ENCODE data around the gene FEN1.

FEN1 gene

GRCh38 chr11:61757213-61757862 lies 35.4 kb upstream of the FEN1 start:
- no peak for DNase-seq (ENCODE audit: low spot score)

DNA sequence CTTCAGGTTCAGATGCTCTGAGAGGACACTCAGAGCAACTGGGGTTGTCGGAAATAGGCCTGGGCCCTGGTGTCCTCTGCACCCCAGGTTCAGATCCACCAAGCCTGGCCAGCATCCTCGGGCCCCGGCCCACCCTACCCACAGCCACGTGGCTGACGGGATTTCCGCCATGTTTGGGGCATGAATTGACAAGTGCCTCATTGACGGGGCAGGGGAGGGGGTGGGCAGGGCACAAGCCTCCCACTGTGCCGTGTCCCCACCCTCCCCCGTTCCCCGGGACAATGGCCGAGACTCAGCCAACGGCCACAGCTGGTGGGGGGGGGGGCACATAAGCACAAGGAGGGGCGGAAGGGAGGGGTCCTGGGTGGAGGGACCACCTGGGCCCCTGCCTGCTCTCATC lies 31.8 kb upstream of the FEN1 start:
- DNase-seq (ENCODE audit: low spot score), result no peak

DNA sequence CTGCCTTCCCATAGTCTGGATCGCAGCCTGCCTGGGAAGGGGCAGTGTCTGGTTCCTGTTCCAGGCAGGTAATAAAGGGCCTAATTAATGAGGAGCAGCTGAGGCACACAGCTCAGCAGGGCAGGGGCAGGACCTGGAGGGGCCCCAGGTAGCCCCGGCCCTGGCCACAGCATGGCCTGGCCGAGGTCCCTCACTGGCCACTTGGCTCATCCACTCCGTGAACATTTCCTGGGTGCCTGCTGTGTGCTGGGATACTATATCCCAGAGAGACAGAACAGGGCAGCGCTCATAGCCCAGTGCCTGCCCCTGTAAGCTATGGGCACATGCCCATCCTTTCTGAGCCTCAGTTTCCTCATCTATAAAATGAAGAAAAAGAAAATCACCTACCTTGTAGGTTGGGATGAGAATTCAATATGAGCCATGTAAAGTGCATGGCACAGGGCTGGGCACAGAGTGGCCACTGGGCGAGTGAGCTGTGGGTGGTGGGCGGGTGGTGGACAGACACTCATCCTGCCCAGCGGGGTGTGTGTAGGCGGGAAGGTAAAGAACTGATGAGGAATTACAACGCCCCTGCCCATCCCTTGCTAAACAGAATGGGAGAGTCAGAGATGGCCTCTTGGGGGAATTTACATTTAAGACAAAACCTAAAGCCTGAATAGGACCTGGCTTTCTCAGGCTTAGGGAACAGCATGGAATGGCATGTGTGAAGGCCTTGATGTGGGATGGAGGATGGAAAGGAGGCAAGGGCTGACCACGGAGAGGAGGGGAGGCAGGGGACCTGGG lies 31.1 kb upstream of the FEN1 start:
- DNase-seq (ENCODE audit: low spot score), result no peak

DNA sequence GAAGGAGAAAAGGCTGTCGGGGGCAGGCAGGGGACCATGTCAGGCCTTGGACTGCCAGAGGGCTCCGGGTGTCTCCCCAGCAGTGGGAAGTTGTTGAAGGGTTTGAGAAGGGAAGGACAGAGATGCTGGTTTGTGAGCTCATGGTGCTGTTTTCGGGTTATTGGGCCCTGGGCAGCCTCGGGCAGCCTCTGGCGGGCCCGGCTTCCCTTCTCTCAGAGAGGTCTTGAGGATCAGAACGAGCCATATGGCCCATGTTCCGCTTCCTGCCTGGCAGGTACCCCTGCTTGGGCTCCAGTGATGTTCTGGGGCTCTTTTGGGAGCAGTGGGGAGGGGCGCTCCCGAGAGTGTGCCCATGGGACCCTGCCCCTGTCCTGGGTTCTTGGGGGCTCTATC lies 30.5 kb upstream of the FEN1 start:
- DNase-seq (ENCODE audit: low spot score), result no peak

- no peak for DNase-seq (ENCODE audit: low spot score)
These were observed 29.9 kb upstream of the FEN1 start for GRCh38 chr11:61762798-61763197.

DNA sequence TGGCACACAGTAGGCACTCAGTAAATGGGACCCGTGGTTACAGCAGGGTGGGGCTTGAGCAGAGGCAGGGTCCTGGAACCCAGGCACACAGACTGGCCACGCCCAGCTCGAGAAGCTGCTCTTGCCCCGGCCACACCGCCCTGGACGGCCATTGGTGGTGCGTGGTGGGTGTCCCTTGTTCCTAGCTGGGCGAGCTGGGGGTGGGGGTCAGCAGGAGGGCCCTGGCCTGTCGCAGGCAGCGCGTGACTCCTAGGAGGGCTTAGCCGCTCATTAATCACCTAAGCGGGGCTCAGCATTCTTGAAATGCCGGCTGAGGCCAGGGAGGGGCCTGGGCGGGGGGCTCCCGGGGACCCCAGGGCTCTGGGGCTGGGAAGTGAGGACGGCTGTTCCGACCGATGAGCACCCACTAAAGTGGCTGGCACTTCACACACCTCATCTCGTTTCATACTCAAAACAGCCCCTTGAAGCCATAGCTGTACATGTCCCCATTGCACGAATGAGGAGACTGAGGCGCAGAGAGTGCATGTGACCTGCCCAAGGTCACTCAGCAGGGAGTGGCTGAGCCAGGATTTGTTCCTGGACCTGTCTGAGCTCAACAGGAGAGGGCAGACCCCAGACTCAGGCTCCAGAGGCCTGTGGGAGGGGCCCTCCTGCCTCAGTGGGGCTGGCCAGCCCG lies 28.6 kb upstream of the FEN1 start:
- DNase-seq (ENCODE audit: low spot score), result no peak

DNA sequence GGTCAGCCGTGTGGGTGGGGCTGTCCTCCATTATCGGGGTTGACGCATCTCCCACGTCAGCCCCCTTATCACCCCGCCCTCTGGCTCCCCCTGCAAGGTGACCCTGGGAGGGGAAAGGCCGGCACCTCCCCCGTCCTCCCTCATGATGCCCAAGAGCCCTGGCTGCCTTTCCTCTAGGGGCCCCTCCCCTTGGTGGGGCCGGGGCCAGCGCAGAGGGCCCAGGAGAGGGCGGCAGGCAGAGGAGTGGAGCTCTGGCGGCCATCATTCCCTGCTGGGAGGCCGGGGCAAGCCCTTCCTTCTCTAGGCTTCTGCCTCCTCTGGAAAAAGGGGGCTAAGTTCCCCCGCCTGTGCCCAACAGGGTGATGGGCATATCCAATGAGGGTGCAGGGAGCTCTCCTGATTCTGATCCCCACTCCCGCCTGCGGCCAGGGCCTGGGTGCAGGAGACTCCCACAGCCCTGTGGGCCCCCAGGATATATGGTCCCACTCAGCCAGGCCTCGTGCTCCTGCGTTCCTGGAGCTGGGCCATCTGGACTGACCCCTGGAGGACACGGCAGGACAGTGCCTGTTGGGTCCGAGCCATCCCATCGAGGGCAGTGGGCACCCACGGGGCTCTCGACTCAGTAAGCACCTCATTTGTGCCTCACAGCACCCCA lies 28.0 kb upstream of the FEN1 start:
- DNase-seq (ENCODE audit: low spot score), result no peak

DNA sequence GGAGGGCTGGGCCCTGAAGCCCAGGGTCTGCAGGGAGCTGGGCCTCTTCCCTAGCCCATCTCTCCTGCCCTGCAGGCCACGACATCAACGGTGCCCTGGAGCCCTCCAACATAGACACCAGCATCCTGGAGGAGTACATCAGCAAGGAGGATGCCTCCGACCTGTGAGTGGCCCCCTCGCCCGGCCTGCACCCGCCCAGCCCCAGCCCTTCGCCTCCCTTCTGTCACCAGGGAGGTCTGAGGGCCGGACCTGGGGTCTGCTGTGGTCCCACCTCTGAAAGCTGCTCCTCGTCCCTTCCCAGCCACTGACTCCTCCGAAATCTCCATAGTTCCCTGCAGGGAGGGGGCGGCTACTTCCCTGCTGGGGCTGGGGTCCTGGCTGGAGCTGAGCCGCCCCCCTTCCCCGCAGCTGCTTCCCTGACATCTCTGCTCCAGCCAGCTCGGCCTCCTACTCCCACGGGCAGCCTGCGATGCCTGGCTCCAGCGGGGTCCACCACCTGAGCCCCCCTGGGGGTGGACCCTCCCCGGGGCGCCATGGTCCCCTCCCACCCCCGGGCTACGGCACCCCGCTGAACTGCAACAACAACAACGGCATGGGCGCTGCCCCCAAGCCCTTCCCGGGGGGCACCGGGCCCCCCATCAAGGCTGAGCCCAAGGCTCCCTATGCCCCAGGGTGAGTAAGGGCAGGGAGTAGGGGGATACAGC lies 27.0 kb upstream of the FEN1 start:
- DNase-seq (ENCODE audit: low spot score), result no peak

- no peak for DNase-seq (ENCODE audit: low spot score)
These were observed 26.3 kb upstream of the FEN1 start for GRCh38 chr11:61766353-61766841.

DNA sequence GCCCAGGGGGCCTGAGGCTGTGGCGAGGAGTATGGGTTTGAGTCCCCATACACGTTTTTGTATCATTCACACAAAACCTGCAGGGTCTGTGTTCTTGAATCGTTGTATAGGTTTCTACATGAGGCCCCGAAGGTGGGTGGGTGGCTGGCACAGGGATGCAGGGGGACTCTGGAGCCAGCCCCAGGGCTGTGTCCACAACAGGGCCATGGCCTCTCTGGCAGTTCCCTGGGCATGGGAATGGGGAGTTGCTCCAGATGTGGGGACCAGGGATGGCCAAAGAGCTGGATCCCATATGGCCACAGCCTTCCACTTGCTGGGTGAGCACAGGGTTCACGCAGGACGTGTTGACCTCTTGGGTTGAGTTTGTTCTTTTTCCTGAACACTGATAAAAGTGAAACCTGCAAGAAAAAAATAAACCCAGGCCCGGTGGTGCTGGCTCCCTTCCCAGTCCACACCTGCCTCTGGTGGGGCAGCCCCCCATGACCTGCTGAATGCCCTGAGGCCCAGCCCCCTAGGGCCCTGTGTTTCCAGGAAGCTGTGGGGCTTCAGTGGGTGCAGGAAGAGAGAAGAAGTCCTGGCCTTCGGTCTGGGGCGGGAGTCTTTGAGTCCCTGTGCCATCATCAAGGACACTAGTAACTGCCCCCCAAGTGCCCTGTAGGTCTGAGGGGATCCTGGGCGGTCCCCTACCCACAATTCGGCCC lies 24.2 kb upstream of the FEN1 start:
- no peak for DNase-seq (ENCODE audit: low spot score)

DNA sequence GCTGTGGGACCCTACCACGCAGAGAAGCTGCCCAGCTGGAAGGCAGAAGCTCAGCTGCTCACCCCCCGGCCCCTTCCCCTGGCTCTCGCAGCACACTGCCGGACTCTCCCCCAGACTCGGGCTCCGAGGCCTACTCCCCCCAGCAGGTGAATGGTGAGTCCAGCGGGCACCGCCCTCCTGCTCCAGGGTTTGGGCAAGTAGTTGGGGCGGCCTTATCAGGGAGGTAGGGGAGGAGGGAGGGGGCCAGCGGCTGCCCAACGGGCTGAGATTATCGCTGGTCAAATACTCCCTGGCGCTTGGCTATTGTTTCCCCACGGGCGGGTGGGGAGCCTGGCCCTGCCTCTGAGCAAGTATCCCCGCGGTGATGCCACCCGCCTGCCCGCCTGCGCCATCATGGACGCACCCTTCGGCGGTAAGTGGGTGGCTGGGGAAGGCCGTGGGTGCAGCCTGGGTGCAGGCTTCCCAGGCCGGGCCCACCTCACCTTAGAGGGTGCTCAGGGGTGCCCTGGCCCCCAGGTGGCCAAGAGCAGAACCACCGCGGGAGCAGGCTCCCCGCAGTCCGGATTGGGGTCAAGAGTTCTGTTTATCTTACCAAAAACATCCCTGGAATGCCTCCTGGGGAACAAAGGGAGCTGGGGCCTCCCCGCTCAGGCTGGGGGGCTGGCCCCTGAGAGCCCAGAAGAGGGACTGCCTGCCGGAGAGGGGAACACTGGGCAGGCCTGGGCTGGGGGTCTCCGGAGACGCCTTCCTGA lies 23.4 kb upstream of the FEN1 start:
- DNase-seq (ENCODE audit: low spot score), result no peak

GRCh38 chr11:61769946-61770683 lies 22.6 kb upstream of the FEN1 start:
- no peak for DNase-seq (ENCODE audit: low spot score)

GRCh38 chr11:61771195-61771894 lies 21.4 kb upstream of the FEN1 start:
- no peak for DNase-seq (ENCODE audit: low spot score)

DNA sequence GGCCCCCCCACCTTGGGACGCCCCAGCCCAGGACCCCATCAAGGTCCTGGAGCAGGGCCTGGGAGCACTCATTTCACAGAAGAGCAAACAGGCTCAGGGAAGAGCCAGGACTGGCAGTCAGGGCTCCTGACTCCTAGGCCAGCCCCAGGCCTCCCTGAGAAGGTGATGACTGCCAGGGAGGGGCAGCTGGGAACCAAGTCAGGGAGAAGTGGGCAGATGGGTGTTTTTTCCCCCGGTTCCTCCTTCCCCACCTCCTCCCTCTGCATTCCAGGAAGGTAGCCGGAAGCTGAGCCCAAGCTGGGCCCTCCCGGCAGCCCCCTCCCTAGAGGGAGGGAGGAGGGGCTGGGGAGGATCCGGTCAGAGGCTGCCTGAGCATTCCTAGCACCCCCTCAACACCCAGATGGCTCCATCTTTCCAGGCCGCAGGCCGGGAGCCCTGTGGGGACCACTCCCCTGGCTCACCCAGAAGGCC lies 20.7 kb upstream of the FEN1 start:
- DNase-seq (ENCODE audit: low spot score), result no peak

DNA sequence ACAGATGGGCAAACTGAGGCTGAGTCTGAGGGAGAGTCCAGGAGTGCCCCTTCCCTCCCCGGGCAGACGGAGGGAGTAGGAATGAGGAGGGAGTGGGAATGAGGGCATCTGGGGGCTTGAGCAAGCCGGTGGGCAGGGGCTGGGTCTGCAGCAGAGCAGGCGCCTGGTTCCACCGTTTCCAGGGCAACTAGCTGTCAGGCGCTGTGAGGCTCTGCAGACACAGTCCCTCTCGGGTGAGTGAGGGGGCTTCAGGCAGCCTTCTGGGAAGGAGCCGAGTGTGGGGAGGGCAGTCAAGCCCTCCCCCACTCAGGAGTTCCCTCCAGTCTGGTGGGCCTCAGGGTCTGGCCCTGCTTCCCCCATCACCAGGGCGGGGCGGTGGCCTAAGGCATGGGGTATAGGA lies 19.4 kb upstream of the FEN1 start:
- DNase-seq (ENCODE audit: low spot score), result no peak

GRCh38 chr11:61773809-61774208 lies 18.9 kb upstream of the FEN1 start:
- no peak for DNase-seq (ENCODE audit: low spot score)

DNA sequence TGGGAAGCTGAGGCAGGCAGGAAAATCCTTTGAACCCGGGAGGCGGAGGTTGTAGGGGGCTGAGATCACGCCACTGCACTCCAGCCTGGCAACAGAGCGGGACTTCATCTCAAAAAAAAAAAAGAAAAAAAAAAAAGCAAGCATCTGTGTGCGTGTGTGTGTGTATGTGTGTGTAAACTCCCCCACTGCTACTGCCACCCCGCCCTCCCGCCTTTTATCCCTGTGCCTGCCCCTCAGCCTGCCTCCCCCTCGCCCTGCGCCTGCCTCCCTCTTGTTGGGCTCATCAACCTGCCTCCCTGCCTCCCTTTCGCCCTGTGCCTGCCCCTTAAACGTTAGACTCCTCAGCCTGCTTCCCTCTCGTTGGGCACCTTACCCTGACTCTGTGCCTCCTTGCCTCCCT lies 18.3 kb upstream of the FEN1 start:
- DNase-seq (ENCODE audit: low spot score), result no peak

DNA sequence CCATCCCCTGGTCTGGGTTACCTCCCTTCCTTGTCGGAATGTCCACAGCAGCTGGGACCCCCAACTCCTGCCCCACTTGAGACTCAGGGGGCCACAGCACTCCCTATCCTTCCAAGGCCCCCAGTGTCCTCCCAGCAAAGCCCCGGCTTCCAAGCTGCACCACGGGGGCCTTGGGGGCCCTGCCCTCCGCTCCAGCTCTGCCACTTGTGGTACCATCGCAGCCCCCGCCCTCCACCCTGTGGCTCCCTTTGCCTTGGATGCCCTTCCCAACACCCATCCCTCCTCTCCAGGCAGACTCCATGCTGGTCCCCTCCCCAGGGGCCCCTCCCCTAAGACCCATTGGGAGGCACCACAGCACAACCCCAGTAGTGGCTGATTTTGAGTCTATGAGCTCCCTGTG lies 17.6 kb upstream of the FEN1 start:
- DNase-seq (ENCODE audit: low spot score), result no peak

All from NAMALWA (cell line).